ENCODE results near the gene TXNDC8.
"Not testable (repeated sequence)": the region's sequence is repeated elsewhere in the genome, so short reads cannot be mapped to it uniquely, and the experiment has no call there.

Gene TXNDC8

GRCh38 chr9:110328763-110329162, 8.9 kb downstream of the TXNDC8 start:
- no peak for DNase-seq (ENCODE audit: low read depth in 2 of 2, low spot score in 1 of 2)

- DNase-seq (ENCODE audit: low read depth in 2 of 2, low spot score in 1 of 2), result no peak
Measured at GRCh38 chr9:110327716-110328115, 9.9 kb downstream of the TXNDC8 start.

GRCh38 chr9:110323818-110324217, 13.8 kb downstream of the TXNDC8 start:
- DNase-seq (ENCODE audit: low read depth in 2 of 2, low spot score in 1 of 2), result no peak

GRCh38 chr9:110320651-110321445, 16.8 kb downstream of the TXNDC8 start:
- no peak for DNase-seq (ENCODE audit: low read depth in 2 of 2, low spot score in 1 of 2)

GRCh38 chr9:110319781-110320492, 17.7 kb downstream of the TXNDC8 start:
- no peak for DNase-seq (ENCODE audit: low read depth in 2 of 2, low spot score in 1 of 2)

- DNase-seq (ENCODE audit: low read depth in 2 of 2, low spot score in 1 of 2), result no peak
Measured at GRCh38 chr9:110317911-110318310, 19.8 kb downstream of the TXNDC8 start.

- no peak for DNase-seq (ENCODE audit: low read depth in 2 of 2, low spot score in 1 of 2)
Measured at GRCh38 chr9:110316261-110317075, 21.2 kb downstream of the TXNDC8 start.

GRCh38 chr9:110311978-110312377, 25.7 kb downstream of the TXNDC8 start:
- not testable (repeated sequence) for DNase-seq (ENCODE audit: low read depth in 2 of 2, low spot score in 1 of 2)

GRCh38 chr9:110309681-110310080, 28.0 kb downstream of the TXNDC8 start:
- no peak for DNase-seq (ENCODE audit: low read depth in 2 of 2, low spot score in 1 of 2)

- no peak for DNase-seq (ENCODE audit: low read depth in 2 of 2, low spot score in 1 of 2)
Measured at GRCh38 chr9:110308633-110309038, 29.0 kb downstream of the TXNDC8 start.

GRCh38 chr9:110307191-110307590, 30.5 kb downstream of the TXNDC8 start:
- no peak for DNase-seq (ENCODE audit: low read depth in 2 of 2, low spot score in 1 of 2)

- no peak for DNase-seq (ENCODE audit: low read depth in 2 of 2, low spot score in 1 of 2)
Measured at GRCh38 chr9:110303133-110303532, 34.5 kb downstream of the TXNDC8 start.

GRCh38 chr9:110298043-110298605, 39.5 kb downstream of the TXNDC8 start:
- DNase-seq (ENCODE audit: low read depth in 2 of 2, low spot score in 1 of 2), result no peak

- no peak for DNase-seq (ENCODE audit: low read depth in 2 of 2, low spot score in 1 of 2)
Measured at GRCh38 chr9:110293248-110293647, 44.4 kb downstream of the TXNDC8 start.

GRCh38 chr9:110291921-110292557, 45.6 kb downstream of the TXNDC8 start:
- no peak for DNase-seq (ENCODE audit: low read depth in 2 of 2, low spot score in 1 of 2)

GRCh38 chr9:110290001-110290400, 47.7 kb downstream of the TXNDC8 start:
- no peak for DNase-seq (ENCODE audit: low read depth in 2 of 2, low spot score in 1 of 2)

GRCh38 chr9:110288503-110288902, 49.2 kb downstream of the TXNDC8 start:
- no peak for DNase-seq (ENCODE audit: low read depth in 2 of 2, low spot score in 1 of 2)

GRCh38 chr9:110287289-110287680, 50.4 kb downstream of the TXNDC8 start:
- DNase-seq (ENCODE audit: low read depth in 2 of 2, low spot score in 1 of 2), result no peak

GRCh38 chr9:110284211-110284844, 53.3 kb downstream of the TXNDC8 start:
- no peak for DNase-seq (ENCODE audit: low read depth in 2 of 2, low spot score in 1 of 2)

GRCh38 chr9:110283751-110284150, 53.9 kb downstream of the TXNDC8 start:
- no peak for DNase-seq (ENCODE audit: low read depth in 2 of 2, low spot score in 1 of 2)

GRCh38 chr9:110282739-110283081, 55.0 kb downstream of the TXNDC8 start:
- no peak for DNase-seq (ENCODE audit: low read depth in 2 of 2, low spot score in 1 of 2)
